ENCODE measurements around the gene PDSS2. TPM values are rescaled to one million over a fixed set of nuclear protein-coding genes. Genes with fewer than 3 reads are reported as not detected.

Gene PDSS2
- total and polyA plus RNA-seq, 2 of the 4 experiments (the other 2 are of a cell fraction): 8.6 to 9.2 TPM

GRCh38 chr6:107209406-107210305 lies 249.7 kb downstream of the PDSS2 start:
- Histone ChIP-seq H3K27me3 (ENCODE audit: control insufficient read depth, insufficient read depth, low read length) (no peaks in the 10 kb centered on the region), H3K4me2 (ENCODE audit: low read depth, low read length) (no peak overlapping the region), H2BK20ac (ENCODE audit: low read depth, low read length) (no peak overlapping the region), H3K9me3 (ENCODE audit: control insufficient read depth, insufficient read depth, low read length) (no peaks in the 10 kb centered on the region), H3K14ac (replicated peaks; ENCODE audit: low read depth, low read length) (no peak overlapping the region), H3K18ac (ENCODE audit: low read depth, low read length) (no peak overlapping the region), H4K8ac (ENCODE audit: low read depth in 2 of 2, low read length in 2 of 2) (no peak overlapping the region), H4K91ac (ENCODE audit: insufficient read depth, low read depth, low read length) (no peak overlapping the region), H4K20me1 (ENCODE audit: insufficient read depth, low read length) (no peaks in the 10 kb centered on the region), H2AK5ac (ENCODE audit: low read depth, low read length) (no peak overlapping the region), H3K9me1 (ENCODE audit: insufficient read depth, low read length) (no peaks in the 10 kb centered on the region), H3K79me1 (ENCODE audit: low read depth in 1 of 2, low read length in 2 of 2) (no peaks in the 10 kb centered on the region), H3K27ac (ENCODE audit: insufficient read depth, low read length) (no peak overlapping the region), H3K4me1 (ENCODE audit: control insufficient read depth, insufficient read depth, low read length) (peaks cover 1% of the 10 kb centered on the region; the same call in 1 of the 2 replicates), H3K4me3 (ENCODE audit: insufficient read depth, low read depth, low read length) (no peak overlapping the region), H2AK9ac (replicated peaks; ENCODE audit: low read depth, low read length, poor library complexity) (no peak overlapping the region), H4K5ac (ENCODE audit: low read depth, low read length) (no peak overlapping the region), H2AFZ (replicated peaks; ENCODE audit: low read length, poor library complexity) (no peak overlapping the region), H2BK15ac (ENCODE audit: low read depth, low read length) (no peak overlapping the region), H3K36me3 (ENCODE audit: control insufficient read depth, insufficient read depth, low read length) (no peaks in the 10 kb centered on the region), H2BK5ac (ENCODE audit: low read depth, low read length, poor library complexity, severe bottlenecking) (no peak overlapping the region), H3K23ac (ENCODE audit: low read depth, low read length) (no peak overlapping the region), H3K4ac (ENCODE audit: low read depth, low read length) (no peak overlapping the region), H3K56ac (ENCODE audit: extremely low read depth, insufficient read depth, low read length) (no peak overlapping the region), H2BK120ac (ENCODE audit: low read depth, low read length) (no peak overlapping the region), H3K9ac (ENCODE audit: low read depth, low read length) (no peak overlapping the region)
- no peak for ATAC-seq (ENCODE audit: low read depth)
- POLR2A ChIA-PET (ENCODE audit: unreplicated experiment): interaction anchor here (0.6 kb wide), 1 partner anchor 83 kb away, joined by 4 read pairs; no protein-coding TSS in a partner anchor
- intact Hi-C loops (cut with micrococcal nuclease): no loop called here
- no peak for DNase-seq
- no TSS peak for BruUV-seq (replicated peaks)
- 20% methylated on average over 1 of the region's 8 CpGs; no CpG with 5 or more reads in 1 of the 2 experiments for WGBS, 2 experiments (ENCODE audit: extremely low coverage in 2 of 2, insufficient read length in 1 of 2)
- in situ Hi-C loops (cut with MboI; ENCODE audit: low sequenced_read_pairs): no loop called here
- dilution Hi-C loops (cut with HindIII; ENCODE audit: low sequenced_read_pairs, unreplicated experiment): no loop called here
- CTCF ChIA-PET: interaction anchor here (1.2 kb wide), 1 partner anchor 109 kb away, joined by 3 read pairs; no protein-coding TSS in a partner anchor
- TF ChIP-seq SMC3 (IDR thresholded peaks at IDR 0.05; ENCODE audit: low read depth, low read length) (no peak), BHLHE40 (IDR thresholded peaks at IDR 0.05; ENCODE audit: low read depth, low read length) (no peak), FOS (IDR thresholded peaks at IDR 0.05; ENCODE audit: low read depth, low read length) (no peak), MAZ (IDR thresholded peaks at IDR 0.05; ENCODE audit: borderline replicate concordance, low read depth, low read length) (no peak), CEBPB (IDR thresholded peaks at IDR 0.05; ENCODE audit: low read depth, low read length) (no peak), RFX5 (IDR thresholded peaks at IDR 0.05; ENCODE audit: low read depth, low read length) (no peak), RAD21 (IDR thresholded peaks at IDR 0.05; ENCODE audit: low read length) (no peak), POLR2A (IDR thresholded peaks at IDR 0.05; ENCODE audit: low read depth, low read length) (no peak), CHD1 (IDR thresholded peaks at IDR 0.05; ENCODE audit: low read depth, low read length) (no peak), RCOR1 (IDR thresholded peaks at IDR 0.05; ENCODE audit: insufficient replicate concordance, low read length) (no peak), ELK1 (IDR thresholded peaks at IDR 0.05; ENCODE audit: borderline replicate concordance, low read depth, low read length) (no peak), MAFK (IDR thresholded peaks at IDR 0.05; ENCODE audit: low read depth, low read length) (no peak), MXI1 (IDR thresholded peaks at IDR 0.05; ENCODE audit: borderline replicate concordance, low read depth, low read length) (no peak), NFE2L2 (IDR thresholded peaks at IDR 0.05; ENCODE audit: low read depth, low read length) (no peak)
- TF ChIP-seq, protein P1, sequence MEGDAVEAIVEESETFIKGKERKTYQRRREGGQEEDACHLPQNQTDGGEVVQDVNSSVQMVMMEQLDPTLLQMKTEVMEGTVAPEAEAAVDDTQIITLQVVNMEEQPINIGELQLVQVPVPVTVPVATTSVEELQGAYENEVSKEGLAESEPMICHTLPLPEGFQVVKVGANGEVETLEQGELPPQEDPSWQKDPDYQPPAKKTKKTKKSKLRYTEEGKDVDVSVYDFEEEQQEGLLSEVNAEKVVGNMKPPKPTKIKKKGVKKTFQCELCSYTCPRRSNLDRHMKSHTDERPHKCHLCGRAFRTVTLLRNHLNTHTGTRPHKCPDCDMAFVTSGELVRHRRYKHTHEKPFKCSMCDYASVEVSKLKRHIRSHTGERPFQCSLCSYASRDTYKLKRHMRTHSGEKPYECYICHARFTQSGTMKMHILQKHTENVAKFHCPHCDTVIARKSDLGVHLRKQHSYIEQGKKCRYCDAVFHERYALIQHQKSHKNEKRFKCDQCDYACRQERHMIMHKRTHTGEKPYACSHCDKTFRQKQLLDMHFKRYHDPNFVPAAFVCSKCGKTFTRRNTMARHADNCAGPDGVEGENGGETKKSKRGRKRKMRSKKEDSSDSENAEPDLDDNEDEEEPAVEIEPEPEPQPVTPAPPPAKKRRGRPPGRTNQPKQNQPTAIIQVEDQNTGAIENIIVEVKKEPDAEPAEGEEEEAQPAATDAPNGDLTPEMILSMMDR (conservative IDR thresholded peaks at IDR 0.05; ENCODE audit: low read depth, low read length): no peak

Measured in IMR-90 (cell line).